H1 (cell line): ENCODE data around the gene LDLRAD4. TPM values are rescaled to one million over a fixed set of nuclear protein-coding genes. Genes with fewer than 3 reads are reported as not detected.
A peak's percentile ranks its signal among the peaks of the same experiment; 100 is the strongest.

Experiments used
- CTCF ChIA-PET: fragments of 300-600 bp; sonication (Branson Sonifier 250); formaldehyde crosslinking; loops from one replicate; lab custom pipeline; 2021; ENCODE audit not compliant: partially characterized antibody; lab: Charles Lee
- POLR2A ChIA-PET: fragments of 300-600 bp; sonication (Branson Sonifier 250); formaldehyde crosslinking; loops from one replicate; lab custom pipeline; 2021; ENCODE audit warnings: inconsistent platforms; ENCODE audit not compliant: partially characterized antibody; lab: Charles Lee
- DNase-seq, 2 experiments: peaks; one replicate each; pipeline versions ENCODE4 v3.0.0 to v3.0.0-alpha.2; 2010 to 2022; ENCODE audit warnings: low spot score in 2 of 2, low read depth in 1 of 2, mixed read lengths in 1 of 2
- FAIRE-seq: peaks from 2 replicates; lab custom pipeline; 2011; peaks lifted over from hg19 to GRCh38; lab: Jason Lieb, UNC
- H2AFZ ChIP-seq: 2 replicates; pipeline ENCODE4 v1.8.1; 2012; ENCODE audit warnings: low read length, inconsistent platforms
- H2AK5ac ChIP-seq: 2 replicates; pipeline ENCODE4 v1.6.1; 2013; ENCODE audit warnings: low read depth, low read length
- H2BK120ac ChIP-seq: replicated peaks from 2 replicates; pipeline ENCODE3; 2013; ENCODE audit warnings: low read depth, low read length, inconsistent platforms
- H2BK12ac ChIP-seq: 2 replicates; pipeline ENCODE4 v1.6.1; 2013; ENCODE audit warnings: low read depth, low read length
- H2BK15ac ChIP-seq: 2 replicates; pipeline ENCODE4 v1.6.1; 2013; ENCODE audit warnings: low read length
- H2BK20ac ChIP-seq: 2 replicates; pipeline ENCODE4 v1.6.1; 2013; ENCODE audit warnings: low read length
- H2BK5ac ChIP-seq: 2 replicates; pipeline ENCODE4 v1.6.1; 2013; ENCODE audit warnings: low read depth, low read length
- H3K14ac ChIP-seq: 2 replicates; pipeline ENCODE4 v1.6.1; 2013; ENCODE audit warnings: inconsistent platforms; ENCODE audit not compliant: insufficient read length
- H3K18ac ChIP-seq: 2 replicates; pipeline ENCODE4 v1.6.1; 2013; ENCODE audit warnings: low read length; ENCODE audit errors: extremely low read depth
- H3K23ac ChIP-seq: 2 replicates; pipeline ENCODE4 v1.6.1; 2013; ENCODE audit warnings: inconsistent platforms; ENCODE audit not compliant: insufficient read length
- H3K23me2 ChIP-seq: 2 replicates; pipeline ENCODE4 v1.6.1; 2013; ENCODE audit warnings: low read depth, low read length
- H3K27ac ChIP-seq: 2 replicates; pipeline ENCODE4 v1.6.1; 2011; ENCODE audit warnings: low read depth, low read length, inconsistent platforms
- H3K27me3 ChIP-seq, 4 experiments: replicated peaks in 1 of 4; 1 replicate in 1 of 4; 2 replicates in 3 of 4; pipeline versions ENCODE4 v1.6.1 to v1.8.1; 2011 to 2013; ENCODE audit warnings: low read length in 3 of 4, mild to moderate bottlenecking in 3 of 4, inconsistent platforms in 2 of 4, mixed read lengths in 2 of 4, moderate library complexity in 1 of 4; ENCODE audit not compliant: control insufficient read depth in 3 of 4, insufficient read depth in 3 of 4; ENCODE audit errors: extremely low read depth in 1 of 4
- H3K36me3 ChIP-seq, 4 experiments: 2 replicates each; pipeline versions ENCODE4 v1.6.1 to v1.8.1; 2011 to 2013; ENCODE audit warnings: mild to moderate bottlenecking in 4 of 4, low read length in 3 of 4, moderate library complexity in 2 of 4, control low read depth in 1 of 4, inconsistent platforms in 1 of 4; ENCODE audit not compliant: insufficient read depth in 4 of 4, control insufficient read depth in 2 of 4
- H3K4ac ChIP-seq: replicated peaks from 2 replicates; pipeline ENCODE3; 2013; ENCODE audit warnings: low read length, low read depth, mixed read lengths, inconsistent platforms; ENCODE audit not compliant: insufficient read length
- H3K4me1 ChIP-seq, 4 experiments: replicated peaks in 1 of 4; 1 replicate in 1 of 4; 2 replicates in 3 of 4; pipeline versions ENCODE4 v1.6.1 to v1.8.1; 2011 to 2013; ENCODE audit warnings: low read length in 3 of 4, inconsistent platforms in 2 of 4, mixed read lengths in 1 of 4; ENCODE audit not compliant: insufficient read depth in 4 of 4, control insufficient read depth in 3 of 4
- H3K4me2 ChIP-seq, 2 experiments: 2 replicates each; pipeline versions ENCODE4 v1.6.1 to v1.8.1; 2011 to 2013; ENCODE audit warnings: low read depth in 2 of 2, low read length in 2 of 2, control low read depth in 1 of 2, inconsistent platforms in 1 of 2, mild to moderate bottlenecking in 1 of 2; ENCODE audit not compliant: insufficient read depth in 1 of 2
- H3K4me3 ChIP-seq, 4 experiments: fragments of 200-600, 300-600 bp in 1 of 4; sonication (generic), shearing (Covaris generic), sonication (Bioruptor Twin) in 1 of 4; 2 replicates each; pipeline versions ENCODE4 v1.5.1 to v1.8.1; 2011 to 2016; ENCODE audit warnings: low read length in 4 of 4, low read depth in 3 of 4, control low read depth in 2 of 4, inconsistent platforms in 2 of 4, mild to moderate bottlenecking in 2 of 4, mixed read lengths in 1 of 4, moderate library complexity in 1 of 4; ENCODE audit not compliant: insufficient read depth in 2 of 4; ENCODE audit errors: extremely low read depth in 1 of 4
- H3K56ac ChIP-seq: replicated peaks from 2 replicates; pipeline ENCODE3; 2013; ENCODE audit warnings: low read depth, mild to moderate bottlenecking, mixed read lengths, low read length, inconsistent platforms; ENCODE audit not compliant: insufficient read length
- H3K79me1 ChIP-seq: 2 replicates; pipeline ENCODE4 v1.6.1; 2013; ENCODE audit warnings: low read depth, low read length, control low read depth
- H3K79me2 ChIP-seq, 2 experiments: 2 replicates each; pipeline versions ENCODE4 v1.6.1 to v1.8.1; 2012 to 2013; ENCODE audit warnings: low read length in 2 of 2, mild to moderate bottlenecking in 2 of 2, inconsistent platforms in 1 of 2; ENCODE audit not compliant: insufficient read depth in 2 of 2, control insufficient read depth in 1 of 2
- H3K9ac ChIP-seq, 4 experiments: replicated peaks in 1 of 4; 1 replicate in 1 of 4; 2 replicates in 3 of 4; pipeline versions ENCODE4 v1.6.1 to v1.8.1; 2011 to 2013; ENCODE audit warnings: low read depth in 3 of 4, low read length in 3 of 4, control low read depth in 2 of 4, mild to moderate bottlenecking in 2 of 4, moderate library complexity in 2 of 4, inconsistent platforms in 1 of 4; ENCODE audit errors: extremely low read depth in 1 of 4
- H3K9me3 ChIP-seq, 2 experiments: 2 replicates each; pipeline versions ENCODE4 v1.6.1 to v1.8.1; 2012 to 2013; ENCODE audit warnings: mild to moderate bottlenecking in 2 of 2, moderate library complexity in 2 of 2, control low read depth in 1 of 2, inconsistent platforms in 1 of 2, low read depth in 1 of 2, low read length in 1 of 2, mixed read lengths in 1 of 2; ENCODE audit not compliant: insufficient read depth in 2 of 2
- H4K20me1 ChIP-seq, 2 experiments: replicated peaks in 1 of 2; 2 replicates each; pipeline versions ENCODE3 to v1.8.1; 2011 to 2013; ENCODE audit warnings: inconsistent platforms in 2 of 2, low read length in 2 of 2, mild to moderate bottlenecking in 1 of 2; ENCODE audit not compliant: insufficient read depth in 2 of 2, control insufficient read depth in 1 of 2
- H4K5ac ChIP-seq: 2 replicates; pipeline ENCODE4 v1.6.1; 2013; ENCODE audit warnings: low read length, low read depth, mixed read lengths, inconsistent platforms; ENCODE audit not compliant: insufficient read length
- H4K8ac ChIP-seq: 2 replicates; pipeline ENCODE4 v1.8.0; 2013; ENCODE audit warnings: mild to moderate bottlenecking, moderate library complexity, low read length, inconsistent platforms; ENCODE audit not compliant: insufficient read depth; ENCODE audit errors: extremely low read depth
- H4K91ac ChIP-seq: replicated peaks from 2 replicates; pipeline ENCODE3; 2013; ENCODE audit warnings: low read length, mixed read lengths, inconsistent platforms; ENCODE audit not compliant: insufficient read length
- CHD1 ChIP-seq: IDR thresholded peaks from 2 replicates; pipeline ENCODE4 v1.6.1; 2012; ENCODE audit warnings: low read depth, low read length, improper control_type of control experiment
- GABPA ChIP-seq: IDR thresholded peaks from 2 replicates; pipeline ENCODE4 v1.6.1; 2011; ENCODE audit warnings: mild to moderate bottlenecking, low read length, moderate library complexity, borderline replicate concordance; ENCODE audit not compliant: insufficient read depth
- YY1 ChIP-seq: IDR thresholded peaks from 2 replicates; pipeline ENCODE4 v1.6.1; 2011; ENCODE audit warnings: low read depth, mild to moderate bottlenecking, low read length
- WGBS, 2 experiments: shearing (Covaris generic) in 1 of 2; methylation state at CpG; one replicate each; pipeline versions ENCODE4 v1.1.6 to v1.1.7; 2013 to 2015; ENCODE audit warnings: low lambda C conversion rate in 2 of 2, mixed read lengths in 2 of 2, inconsistent platforms in 1 of 2, low coverage in 1 of 2, missing lambda C conversion rate in 1 of 2; ENCODE audit not compliant: insufficient replicate concordance in 2 of 2, insufficient coverage in 1 of 2, insufficient read length in 1 of 2; ENCODE audit errors: extremely low coverage in 1 of 2, missing lambda C conversion rate in 1 of 2; 5-methylcytosine and 5-hydroxymethylcytosine counted together
- polyA plus RNA-seq, 7 experiments: library from polyadenylated mRNA; depleted of rRNA in 3 of 7; stranded (reverse) in 5 of 7; unstranded in 2 of 7; fragments of >200 nt in 5 of 7; fragments of 200-250 nt in 2 of 7; gene quantifications; 1 replicate in 5 of 7; 2 replicates in 1 of 7; 4 replicates in 1 of 7; pipeline versions ENCODE4 v1.2.1 to v1.2.3, GENCODE V29; 2011 to 2013; ENCODE audit warnings: missing spikeins in 2 of 7, mixed read lengths in 2 of 7
- total RNA-seq: library from RNA; stranded (reverse); fragmentation: NEBNext Ultra II Directional; extraction: Animal tissue kit (Norgen Biotek cat#: 25700); gene quantifications from 2 replicates; pipeline ENCODE4 v1.2.1, GENCODE V29; 2021

Gene LDLRAD4
- total and polyA plus RNA-seq, 2 of the 8 experiments (the other 6 are each of a cell fraction or from before 2014, with no cell fraction given): 0.77 to 1.4 TPM

- H3K23ac ChIP-seq: no peak overlapping the region
- H4K8ac ChIP-seq: 0 out of 2 replicates have a peak overlapping the region, but pooled peaks have one; percentile 9
- peaks cover 0 to 9% (median 0%) of the 10 kb centered on the region in 4 experiments; a peak in 1 of 7 replicates for H3K4me1 ChIP-seq
- no peak overlapping the region for H4K91ac ChIP-seq
- H4K5ac ChIP-seq: no peak overlapping the region
- DNase-seq (no peak), FAIRE-seq (no peak)
- no peak overlapping the region for H2BK120ac ChIP-seq
- no peak overlapping the region for H3K56ac ChIP-seq
- H3K27me3 ChIP-seq: no peaks in the 10 kb centered on the region; a peak in 1 of 7 replicates
- H2AK5ac ChIP-seq: no peak overlapping the region
- H3K18ac ChIP-seq: no peak overlapping the region
- H3K14ac ChIP-seq: no peak overlapping the region
- H3K23me2 ChIP-seq: no peaks in the 10 kb centered on the region
- no peaks in the 10 kb centered on the region for H3K79me2 ChIP-seq
- H4K20me1 ChIP-seq: no peaks in the 10 kb centered on the region
- H2BK15ac ChIP-seq: no peak overlapping the region
- POLR2A ChIA-PET: no interaction called here
- TF ChIP-seq GABPA (no peak), CHD1 (no peak), YY1 (no peak)
- TF ChIP-seq, all 59 proteins: peak for 0
- no peak overlapping the region for H2BK12ac ChIP-seq
- 90% methylated on average over 7 of the region's 7 CpGs; no CpG with 5 or more reads in 1 of the 2 experiments for WGBS, 2 experiments
- H3K9me3 ChIP-seq: no peaks in the 10 kb centered on the region
- no peak overlapping the region for H3K27ac ChIP-seq
- H3K4ac ChIP-seq: no peak overlapping the region
- H2AFZ ChIP-seq: no peak overlapping the region
- H2BK20ac ChIP-seq: no peak overlapping the region
- no peaks in the 10 kb centered on the region for H3K79me1 ChIP-seq
- CTCF ChIA-PET: interaction anchor here (1.5 kb wide), 1 partner anchor 9 kb away, joined by 5 read pairs; no protein-coding TSS in a partner anchor
- H3K4me2 ChIP-seq: no peak overlapping the region
- H3K4me3 ChIP-seq: no peak overlapping the region
- H3K36me3 ChIP-seq: no peaks in the 10 kb centered on the region; a peak in 1 of 8 replicates
- no peak overlapping the region for H2BK5ac ChIP-seq
- no peak overlapping the region for H3K9ac ChIP-seq
Measured at GRCh38 chr18:13439461-13439860, 220.9 kb downstream of the LDLRAD4 start.
